GM12801 (cell line): Measurements from ENCODE around the gene TNRC6B.

ENCODE experiments used
- TF ChIP-seq, protein P1 (sequence below): IDR thresholded peaks from one replicate; pipeline ENCODE4 v1.5.1; 2011; ENCODE audit warnings: control low read depth; ENCODE audit not compliant: insufficient read length; ENCODE audit errors: extremely low read depth

The TNRC6B gene

GRCh38 chr22:40334899-40335298 is 157.2 kb downstream of the TNRC6B start:
- TF ChIP-seq, protein P1, sequence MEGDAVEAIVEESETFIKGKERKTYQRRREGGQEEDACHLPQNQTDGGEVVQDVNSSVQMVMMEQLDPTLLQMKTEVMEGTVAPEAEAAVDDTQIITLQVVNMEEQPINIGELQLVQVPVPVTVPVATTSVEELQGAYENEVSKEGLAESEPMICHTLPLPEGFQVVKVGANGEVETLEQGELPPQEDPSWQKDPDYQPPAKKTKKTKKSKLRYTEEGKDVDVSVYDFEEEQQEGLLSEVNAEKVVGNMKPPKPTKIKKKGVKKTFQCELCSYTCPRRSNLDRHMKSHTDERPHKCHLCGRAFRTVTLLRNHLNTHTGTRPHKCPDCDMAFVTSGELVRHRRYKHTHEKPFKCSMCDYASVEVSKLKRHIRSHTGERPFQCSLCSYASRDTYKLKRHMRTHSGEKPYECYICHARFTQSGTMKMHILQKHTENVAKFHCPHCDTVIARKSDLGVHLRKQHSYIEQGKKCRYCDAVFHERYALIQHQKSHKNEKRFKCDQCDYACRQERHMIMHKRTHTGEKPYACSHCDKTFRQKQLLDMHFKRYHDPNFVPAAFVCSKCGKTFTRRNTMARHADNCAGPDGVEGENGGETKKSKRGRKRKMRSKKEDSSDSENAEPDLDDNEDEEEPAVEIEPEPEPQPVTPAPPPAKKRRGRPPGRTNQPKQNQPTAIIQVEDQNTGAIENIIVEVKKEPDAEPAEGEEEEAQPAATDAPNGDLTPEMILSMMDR = no peak

- TF ChIP-seq, protein P1 = no peak
Observed at GRCh38 chr22:40335358-40335757, 157.6 kb downstream of the TNRC6B start.

DNA sequence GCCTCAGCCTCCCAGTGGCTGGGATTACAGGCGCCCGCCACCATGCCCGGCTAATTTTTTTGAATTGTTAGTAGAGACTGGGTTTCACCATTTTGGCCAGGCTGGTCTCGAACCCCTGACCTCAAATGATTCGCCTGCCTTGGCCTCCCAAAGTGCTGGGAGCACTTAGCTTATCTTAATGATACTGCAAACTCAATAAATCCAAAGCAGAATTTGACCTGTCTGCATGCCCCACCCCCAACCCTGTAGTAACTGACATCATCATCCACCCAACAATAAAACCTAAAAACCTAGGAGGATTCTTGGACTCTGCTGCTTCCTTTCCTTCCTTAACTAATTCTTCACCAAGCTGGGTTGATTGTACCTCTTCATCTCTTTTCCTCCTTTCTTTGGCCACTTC is 162.3 kb downstream of the TNRC6B start:
- TF ChIP-seq, protein P1 = no peak

DNA sequence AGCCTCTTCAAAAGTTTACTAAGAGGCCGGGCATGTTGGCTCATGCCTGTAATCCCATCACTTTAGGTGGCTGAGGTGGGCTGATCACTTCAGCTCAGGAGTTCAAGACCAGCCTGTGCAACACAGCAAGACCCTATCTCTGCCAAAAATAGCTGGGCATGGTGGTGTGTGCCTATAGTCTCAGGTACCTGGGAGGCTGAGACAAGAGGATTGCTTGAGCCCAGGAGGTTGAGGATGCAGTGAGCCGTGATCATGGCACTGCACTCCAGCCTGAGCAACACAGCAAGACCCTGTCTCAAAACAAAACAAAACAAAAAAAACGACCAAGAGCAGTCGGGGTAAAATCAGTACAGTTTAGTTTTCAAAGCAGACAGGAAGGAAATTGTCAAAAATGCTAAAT is 163.9 kb downstream of the TNRC6B start:
- TF ChIP-seq, protein P1 = no peak

DNA sequence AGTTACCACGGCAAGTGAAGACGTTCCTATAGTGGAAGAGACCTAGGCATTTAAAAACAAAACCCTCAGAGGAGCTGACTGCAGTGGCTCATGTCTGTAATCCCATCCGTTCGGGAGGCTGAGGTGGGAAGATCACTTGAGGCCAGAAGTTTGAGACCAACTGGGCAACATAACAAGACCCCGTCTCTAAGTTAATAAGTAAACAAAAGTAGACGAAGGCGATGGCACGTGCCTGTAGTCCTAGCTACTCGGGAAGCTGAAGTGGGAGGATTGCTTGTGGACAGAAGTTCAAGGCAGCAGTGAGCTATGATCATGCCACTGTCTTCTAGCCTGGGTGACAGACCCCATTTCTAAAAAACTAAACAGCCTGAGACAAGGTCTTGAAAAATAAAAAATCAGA is 164.8 kb downstream of the TNRC6B start:
- TF ChIP-seq, protein P1 = no peak

- TF ChIP-seq, protein P1 = no peak
Observed at GRCh38 chr22:40345271-40345670, 167.5 kb downstream of the TNRC6B start.

DNA sequence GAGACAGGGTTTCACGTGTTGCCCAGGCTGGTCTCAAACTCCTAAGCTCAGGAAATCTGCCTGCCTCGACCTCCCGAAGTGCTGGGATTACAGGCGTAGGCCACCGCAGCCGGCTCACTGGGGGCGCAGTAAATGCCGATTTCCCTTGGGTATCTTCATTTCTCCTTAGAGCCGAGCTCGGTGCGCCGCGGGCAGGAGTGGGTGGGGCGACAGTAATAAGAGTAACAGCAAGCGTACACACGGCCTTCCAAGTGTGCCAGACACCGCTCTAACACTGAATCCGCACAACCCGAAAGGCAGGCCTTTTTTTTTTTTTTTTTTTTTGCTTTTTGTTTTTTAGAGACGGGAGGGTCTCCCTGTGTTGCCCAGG is 168.1 kb downstream of the TNRC6B start:
- TF ChIP-seq, protein P1 = no peak
